Mucosa of descending colon (tissue), 3 donors: ENCODE data around the gene WNT3. TPM values are rescaled to one million over a fixed set of nuclear protein-coding genes. Genes with fewer than 3 reads are reported as not detected.

ENCODE experiments used
- ATAC-seq: fragments of 200-7000 bp; cut with Tn5 transposase; one replicate; pipeline ENCODE4 v1.9.1; 2020; ENCODE audit warnings: mild to moderate bottlenecking, moderate library complexity
- DNase-seq, 3 donors: peaks; one replicate each; pipeline ENCODE4 v3.0.0-alpha.2; 2020
- H3K36me3 ChIP-seq: fragments of 200-600 bp; one replicate; pipeline ENCODE4 v1.8.0; 2021; ENCODE audit warnings: low read depth, mild to moderate bottlenecking
- H3K4me1 ChIP-seq: fragments of 200-600 bp; one replicate; pipeline ENCODE4 v1.8.0; 2021; ENCODE audit warnings: low read depth, mild to moderate bottlenecking
- H3K4me3 ChIP-seq: fragments of 200-600 bp; one replicate; pipeline ENCODE4 v1.8.0; 2021; ENCODE audit warnings: mild to moderate bottlenecking
- H3K9me3 ChIP-seq: fragments of 200-600 bp; one replicate; pipeline ENCODE4 v1.8.0; 2021; ENCODE audit warnings: mild to moderate bottlenecking
- intact Hi-C, 2 donors: fragments of 100-400 bp; cut with DNase I in 1 of 2; cut with micrococcal nuclease in 1 of 2; formaldehyde crosslinking; loops; one replicate each; pipeline versions ENCODE4 v1.11.0 to v1.11.1; 2022; cut with DNase I, micrococcal nuclease
- total RNA-seq, 3 donors: library from RNA; stranded (reverse); fragmentation: NEBNext Ultra II Directional in 2 of 3; extraction: Animal tissue kit (Norgen Biotek cat#: 25700) in 2 of 3; gene quantifications; one replicate each; pipeline versions ENCODE4 v1.2.1 to v1.2.4, GENCODE V29; 2021 to 2023
- TF ChIP-seq, protein P1 (sequence below): fragments of 200-600 bp; IDR thresholded peaks from one replicate; pipeline ENCODE4 v1.8.0; 2022; ENCODE audit warnings: antibody characterized with exemption, mild to moderate bottlenecking
- donor health status: DM: no; HTN: no; CAD: no; lungs with moderate emphysema.
- donor health status: DM: no; HTN: no; CAD: no.
- donor health status: DM: no; HTN: yes; CAD: no.

WNT3 gene
- total RNA-seq, 3 donors from 2014 or later = 0.29 to 1.1 (median 0.41) TPM

- DNase-seq (no peak), ATAC-seq (no peak)
- TF ChIP-seq, protein P1, sequence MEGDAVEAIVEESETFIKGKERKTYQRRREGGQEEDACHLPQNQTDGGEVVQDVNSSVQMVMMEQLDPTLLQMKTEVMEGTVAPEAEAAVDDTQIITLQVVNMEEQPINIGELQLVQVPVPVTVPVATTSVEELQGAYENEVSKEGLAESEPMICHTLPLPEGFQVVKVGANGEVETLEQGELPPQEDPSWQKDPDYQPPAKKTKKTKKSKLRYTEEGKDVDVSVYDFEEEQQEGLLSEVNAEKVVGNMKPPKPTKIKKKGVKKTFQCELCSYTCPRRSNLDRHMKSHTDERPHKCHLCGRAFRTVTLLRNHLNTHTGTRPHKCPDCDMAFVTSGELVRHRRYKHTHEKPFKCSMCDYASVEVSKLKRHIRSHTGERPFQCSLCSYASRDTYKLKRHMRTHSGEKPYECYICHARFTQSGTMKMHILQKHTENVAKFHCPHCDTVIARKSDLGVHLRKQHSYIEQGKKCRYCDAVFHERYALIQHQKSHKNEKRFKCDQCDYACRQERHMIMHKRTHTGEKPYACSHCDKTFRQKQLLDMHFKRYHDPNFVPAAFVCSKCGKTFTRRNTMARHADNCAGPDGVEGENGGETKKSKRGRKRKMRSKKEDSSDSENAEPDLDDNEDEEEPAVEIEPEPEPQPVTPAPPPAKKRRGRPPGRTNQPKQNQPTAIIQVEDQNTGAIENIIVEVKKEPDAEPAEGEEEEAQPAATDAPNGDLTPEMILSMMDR = no peak
- no peaks in the 10 kb centered on the region for H3K36me3 ChIP-seq
- no peaks in the 10 kb centered on the region for H3K9me3 ChIP-seq
- no peak overlapping the region for H3K4me3 ChIP-seq
- H3K4me1 ChIP-seq = peaks cover under 1% of the 10 kb centered on the region
- intact Hi-C loops = no loop called here
Measured at GRCh38 chr17:46777943-46778915, 40.3 kb downstream of the WNT3 start.

DNA sequence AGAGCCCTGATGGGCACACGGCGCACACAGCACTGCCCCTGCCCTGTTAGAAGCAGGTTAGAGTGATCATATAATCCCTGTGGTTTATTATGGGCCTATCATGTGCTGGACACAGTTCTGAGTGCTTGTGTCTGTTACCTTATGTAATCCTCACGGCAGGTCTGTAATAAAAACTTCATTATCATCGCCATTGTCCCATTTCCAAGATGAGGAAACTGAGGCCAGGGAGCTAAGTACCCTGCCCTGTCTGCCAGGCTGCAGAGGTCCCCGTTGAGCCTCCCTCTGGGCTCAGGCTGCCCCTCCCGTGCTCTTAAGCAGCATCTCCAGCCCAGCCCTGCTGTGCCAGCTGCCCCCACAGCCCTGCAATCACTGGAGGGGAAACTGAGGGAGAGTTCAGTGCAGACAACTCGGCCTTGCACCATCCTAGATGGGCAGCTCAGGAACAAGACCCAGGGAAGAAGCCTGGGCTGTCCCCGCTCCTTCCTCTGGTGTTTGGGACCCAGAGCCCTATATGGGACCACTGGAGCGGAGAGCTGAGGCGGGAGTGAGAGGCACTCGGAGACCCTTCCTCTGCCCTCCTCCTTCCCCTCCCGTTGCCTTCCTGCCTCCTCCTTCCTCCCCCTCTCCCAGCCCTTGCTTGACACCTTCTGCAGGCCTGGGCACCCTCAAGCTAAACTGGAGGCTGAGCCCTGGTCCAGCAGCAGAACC is 42.0 kb downstream of the WNT3 start:
- Histone ChIP-seq H3K4me1 (peaks cover 4% of the 10 kb centered on the region), H3K36me3 (no peaks in the 10 kb centered on the region), H3K9me3 (no peaks in the 10 kb centered on the region), H3K4me3 (no peak overlapping the region)
- TF ChIP-seq, protein P1 = no peak
- ATAC-seq = no peak
- intact Hi-C loops = no loop called here
- DNase-seq = no peak

DNA sequence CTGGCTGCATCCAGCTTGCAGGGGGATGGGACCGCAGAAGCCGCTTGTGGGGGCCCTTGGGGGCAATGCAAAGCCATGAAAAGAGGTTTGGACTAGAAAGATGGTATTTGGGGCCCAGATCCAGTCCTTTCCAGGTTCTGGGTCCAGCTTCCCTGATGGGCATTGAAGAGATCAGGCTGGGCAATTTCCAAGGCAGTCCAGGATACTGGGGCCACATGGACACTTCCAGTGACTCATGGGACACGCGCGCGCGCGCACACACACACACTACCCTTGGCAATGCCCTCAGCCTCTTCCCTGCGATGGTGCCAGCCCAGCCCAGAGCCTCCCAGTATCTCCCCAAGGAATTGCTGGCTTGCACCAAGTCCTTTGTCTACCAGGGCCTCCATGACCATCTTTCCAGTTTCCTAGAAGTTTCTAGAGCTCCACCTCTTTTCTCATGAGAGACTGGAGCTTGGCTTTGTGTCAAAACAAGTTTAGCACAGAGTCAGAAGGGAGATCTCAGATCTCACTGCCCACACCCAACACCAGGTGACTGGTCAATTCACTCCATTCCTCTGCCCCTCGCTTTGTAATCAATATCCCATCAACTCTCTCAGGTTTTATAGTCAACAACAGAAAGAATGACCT is 44.3 kb downstream of the WNT3 start:
- intact Hi-C loops = no loop called here
- no peak for ATAC-seq
- Histone ChIP-seq H3K4me3 (no peak overlapping the region), H3K4me1 (peaks cover 4% of the 10 kb centered on the region), H3K9me3 (no peaks in the 10 kb centered on the region), H3K36me3 (no peaks in the 10 kb centered on the region)
- no peak for DNase-seq
- TF ChIP-seq, protein P1 = no peak

DNA sequence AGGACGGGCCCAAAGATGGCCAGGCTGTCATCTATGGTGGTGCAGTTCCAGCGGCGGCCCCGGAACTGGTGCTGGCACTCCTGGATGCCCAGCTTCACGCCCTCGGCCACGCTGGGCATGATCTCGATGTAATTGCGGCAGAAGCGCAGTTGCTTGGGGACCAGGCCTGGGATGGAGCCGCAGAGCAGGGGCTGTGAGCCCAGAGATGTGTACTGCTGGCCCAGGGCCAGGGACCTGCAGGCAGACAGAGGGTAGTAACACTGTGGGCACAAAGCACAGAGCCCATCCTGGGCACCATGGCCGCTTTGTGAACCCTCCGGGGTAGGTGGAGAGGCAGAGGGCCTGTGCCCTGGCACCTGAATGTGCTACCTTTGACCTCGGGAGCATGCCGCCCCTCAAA is 44.8 kb downstream of the WNT3 start:
- ATAC-seq (no peak), DNase-seq (no peak)
- H3K9me3 ChIP-seq = no peaks in the 10 kb centered on the region
- TF ChIP-seq, protein P1 = no peak
- H3K36me3 ChIP-seq = no peaks in the 10 kb centered on the region
- intact Hi-C loops = no loop called here
- H3K4me1 ChIP-seq = peaks cover 4% of the 10 kb centered on the region
- no peak overlapping the region for H3K4me3 ChIP-seq

GRCh38 chr17:46773221-46773605 is 45.3 kb downstream of the WNT3 start:
- intact Hi-C loops = no loop called here
- no peak overlapping the region for H3K4me3 ChIP-seq
- no peak for DNase-seq

More at GRCh38 chr17:46773221-46773605, 45.3 kb downstream of the WNT3 start:
- peaks cover 4% of the 10 kb centered on the region for H3K4me1 ChIP-seq
- TF ChIP-seq, protein P1 = no peak
- H3K9me3 ChIP-seq = no peaks in the 10 kb centered on the region
- H3K36me3 ChIP-seq = no peaks in the 10 kb centered on the region
- ATAC-seq = no peak
